Sigmoid colon (tissue), 7 donors: ENCODE data around the gene FBXO33. TPM values are rescaled to one million over a fixed set of nuclear protein-coding genes. Genes with fewer than 3 reads are reported as not detected.

ENCODE experiments used
- DNase-seq: peaks from one replicate; pipeline ENCODE4 v3.0.0-alpha.2; 2019
- H3K27ac ChIP-seq, 4 donors: fragments of 200-600 bp; sonication (generic); one replicate each; pipeline ENCODE4 v1.5.1; 2016 to 2019; ENCODE audit warnings: mild to moderate bottlenecking in 1 of 4
- H3K27me3 ChIP-seq, 3 donors: fragments of 200-600 bp; sonication (generic); one replicate each; pipeline ENCODE4 v1.5.1; 2019; ENCODE audit warnings: mild to moderate bottlenecking in 1 of 3
- H3K36me3 ChIP-seq, 4 donors: fragments of 200-600 bp; sonication (generic); one replicate each; pipeline ENCODE4 v1.5.1; 2016 to 2019
- H3K4me1 ChIP-seq, 4 donors: fragments of 200-600 bp; sonication (generic); one replicate each; pipeline ENCODE4 v1.5.1; 2017 to 2019
- H3K4me3 ChIP-seq, 4 donors: fragments of 200-600 bp; sonication (generic); one replicate each; pipeline ENCODE4 v1.5.1; 2017 to 2019; ENCODE audit warnings: mild to moderate bottlenecking in 2 of 4, moderate library complexity in 1 of 4
- H3K9me3 ChIP-seq, 4 donors: fragments of 200-600 bp in 3 of 4; sonication (generic) in 3 of 4; one replicate each; pipeline versions ENCODE4 v1.5.1 to v1.6.1; 2013 to 2019
- CTCF ChIP-seq, 4 experiments: fragments of 450-650 bp in 3 of 4; fragments of 200-600 bp in 1 of 4; IDR thresholded peaks; one replicate each; pipeline ENCODE4 v1.5.1; 2016 to 2019; ENCODE audit warnings: antibody characterized with exemption in 4 of 4, mild to moderate bottlenecking in 3 of 4, moderate library complexity in 2 of 4
- EP300 ChIP-seq, 4 donors: sonication (generic); formaldehyde crosslinking; IDR thresholded peaks; one replicate each; pipeline ENCODE4 v1.6.1; 2017; ENCODE audit warnings: antibody characterized with exemption in 4 of 4
- POLR2A ChIP-seq, 2 donors: fragments of 450-650 bp; IDR thresholded peaks; one replicate each; pipeline ENCODE4 v1.6.1; 2016; ENCODE audit warnings: antibody characterized with exemption in 2 of 2, mild to moderate bottlenecking in 2 of 2, moderate library complexity in 2 of 2
- POLR2AphosphoS5 ChIP-seq, 4 donors: sonication (generic); formaldehyde crosslinking; IDR thresholded peaks; one replicate each; pipeline ENCODE4 v1.6.1; 2017; ENCODE audit warnings: antibody characterized with exemption in 4 of 4
- WGBS, 2 donors: extraction: QIAGEN DNeasy Blood & Tissue Kit; methylation state at CpG; one replicate each; pipeline ENCODE4 v1.1.7; 2013; 5-methylcytosine and 5-hydroxymethylcytosine counted together
- intact Hi-C: fragments of 100-400 bp; cut with DNase I; formaldehyde crosslinking; loops from one replicate; pipeline ENCODE4 v1.15.1; 2023
- polyA plus RNA-seq, 3 donors: library from polyadenylated mRNA; stranded (reverse); fragments of 200-250 nt; gene quantifications; one replicate each; pipeline ENCODE4 v1.2.3, GENCODE V29; 2013
- total RNA-seq, 4 donors: library from RNA; depleted of rRNA; stranded (reverse); fragments of >200 nt; gene quantifications; one replicate each; pipeline ENCODE4 v1.1.0, GENCODE V29; 2016
- donor health status: healthy with polysubstance abuse.
- donor health status: Bipolar disorder and iron deficiency.
- donor health status: healthy.

FBXO33 gene
- total and polyA plus RNA-seq, 7 donors = 4.2 to 12.2 (median 7.2) TPM

GRCh38 chr14:39351708-39352107 lies 80.5 kb downstream of the FBXO33 start:
- TF ChIP-seq CTCF (IDR thresholded peaks at IDR 0.05) (no peak), EP300 (IDR thresholded peaks at IDR 0.05) (no peak), POLR2A (IDR thresholded peaks at IDR 0.05) (no peak), POLR2AphosphoS5 (IDR thresholded peaks at IDR 0.05) (no peak)
- H3K4me3 ChIP-seq = no peak overlapping the region
- no peaks in the 10 kb centered on the region for H3K27me3 ChIP-seq
- H3K9me3 ChIP-seq = no peaks in the 10 kb centered on the region
- WGBS, 2 donors = 91 to 95% methylated on average over 9 of the region's 9 CpGs
- H3K27ac ChIP-seq = no peak overlapping the region
- intact Hi-C loops = no loop called here
- H3K36me3 ChIP-seq = peaks cover 0 to 37% (median 0%) of the 10 kb centered on the region in 4 donors
- no peaks in the 10 kb centered on the region for H3K4me1 ChIP-seq
- DNase-seq = no peak

- Histone ChIP-seq H3K27me3 (no peaks in the 10 kb centered on the region), H3K4me1 (no peaks in the 10 kb centered on the region), H3K27ac (no peak overlapping the region), H3K4me3 (no peak overlapping the region), H3K9me3 (no peaks in the 10 kb centered on the region), H3K36me3 (peaks cover 0 to 46% (median 0%) of the 10 kb centered on the region in 4 donors)
- no peak for DNase-seq
- intact Hi-C loops = no loop called here
- WGBS, 2 donors = 87 to 93% methylated on average over 3 of the region's 3 CpGs
- TF ChIP-seq EP300 (IDR thresholded peaks at IDR 0.05) (no peak), POLR2AphosphoS5 (IDR thresholded peaks at IDR 0.05) (no peak), CTCF (IDR thresholded peaks at IDR 0.05) (no peak), POLR2A (IDR thresholded peaks at IDR 0.05) (no peak)
Observed at GRCh38 chr14:39350866-39351265, 81.4 kb downstream of the FBXO33 start.

Other genes with a start within 250 kb of the FBXO33 start
- gene MIA2, start 198.5 kb downstream of the FBXO33 start, total RNA-seq = 10 to 100 TPM; 12.8 to 18.1 (median 13.8) TPM
- gene MIA2, start 198.5 kb downstream of the FBXO33 start, polyA plus RNA-seq = 10 to 100 TPM; 22.2 to 33.9 (median 31.0) TPM